Right forelimb (tissue), 1 donor: ENCODE results near the gene TLE4.
"Not testable (repeated sequence)": the region's sequence is repeated elsewhere in the genome, so short reads cannot be mapped to it uniquely, and the experiment has no call there.

Source experiments
- DNase-seq: peaks from one replicate; pipeline ENCODE4 v3.0.0-alpha.2; 2018

The TLE4 gene

GRCh38 chr9:79745752-79746336, 174.1 kb downstream of the TLE4 start:
- DNase-seq: no peak

GRCh38 chr9:79751895-79752466, 180.2 kb downstream of the TLE4 start:
- not testable (repeated sequence) for DNase-seq

GRCh38 chr9:79756414-79756813, 184.6 kb downstream of the TLE4 start:
- no peak for DNase-seq

GRCh38 chr9:79757074-79757473, 185.3 kb downstream of the TLE4 start:
- DNase-seq: no peak

- DNase-seq: no peak
These were observed 186.3 kb downstream of the TLE4 start for GRCh38 chr9:79757881-79758669.

- no peak for DNase-seq
These were observed 187.7 kb downstream of the TLE4 start for GRCh38 chr9:79759460-79759859.

- no peak for DNase-seq
These were observed 190.3 kb downstream of the TLE4 start for GRCh38 chr9:79762070-79762469.

- DNase-seq: no peak
These were observed 192.0 kb downstream of the TLE4 start for GRCh38 chr9:79763671-79764285.

GRCh38 chr9:79764374-79764773, 192.6 kb downstream of the TLE4 start:
- peak; percentile 59 for DNase-seq

- no peak for DNase-seq
These were observed 193.7 kb downstream of the TLE4 start for GRCh38 chr9:79765466-79765865.

GRCh38 chr9:79766091-79766490, 194.3 kb downstream of the TLE4 start:
- no peak for DNase-seq

GRCh38 chr9:79768194-79768593, 196.4 kb downstream of the TLE4 start:
- DNase-seq: no peak

GRCh38 chr9:79769476-79770275, 197.9 kb downstream of the TLE4 start:
- DNase-seq: no peak

GRCh38 chr9:79774356-79774755, 202.6 kb downstream of the TLE4 start:
- no peak for DNase-seq
